Peyer's patch (tissue), 4 donors: Measurements from ENCODE around the gene PARD6B.

Experiments
- POLR2A ChIP-seq, 2 donors: fragments of 450-650 bp; IDR thresholded peaks; one replicate each; pipeline ENCODE4 v1.5.1; 2017; ENCODE audit warnings: antibody characterized with exemption in 2 of 2, mild to moderate bottlenecking in 2 of 2, moderate library complexity in 2 of 2
- TF ChIP-seq, protein P1 (sequence below), 6 experiments: fragments of 450-650 bp in 4 of 6; fragments of 200-600 bp in 2 of 6; sonication (generic) in 1 of 6; IDR thresholded peaks; one replicate each; pipeline ENCODE4 v1.5.1; 2017 to 2019; ENCODE audit warnings: antibody characterized with exemption in 6 of 6, mild to moderate bottlenecking in 3 of 6, moderate library complexity in 1 of 6

DNA sequence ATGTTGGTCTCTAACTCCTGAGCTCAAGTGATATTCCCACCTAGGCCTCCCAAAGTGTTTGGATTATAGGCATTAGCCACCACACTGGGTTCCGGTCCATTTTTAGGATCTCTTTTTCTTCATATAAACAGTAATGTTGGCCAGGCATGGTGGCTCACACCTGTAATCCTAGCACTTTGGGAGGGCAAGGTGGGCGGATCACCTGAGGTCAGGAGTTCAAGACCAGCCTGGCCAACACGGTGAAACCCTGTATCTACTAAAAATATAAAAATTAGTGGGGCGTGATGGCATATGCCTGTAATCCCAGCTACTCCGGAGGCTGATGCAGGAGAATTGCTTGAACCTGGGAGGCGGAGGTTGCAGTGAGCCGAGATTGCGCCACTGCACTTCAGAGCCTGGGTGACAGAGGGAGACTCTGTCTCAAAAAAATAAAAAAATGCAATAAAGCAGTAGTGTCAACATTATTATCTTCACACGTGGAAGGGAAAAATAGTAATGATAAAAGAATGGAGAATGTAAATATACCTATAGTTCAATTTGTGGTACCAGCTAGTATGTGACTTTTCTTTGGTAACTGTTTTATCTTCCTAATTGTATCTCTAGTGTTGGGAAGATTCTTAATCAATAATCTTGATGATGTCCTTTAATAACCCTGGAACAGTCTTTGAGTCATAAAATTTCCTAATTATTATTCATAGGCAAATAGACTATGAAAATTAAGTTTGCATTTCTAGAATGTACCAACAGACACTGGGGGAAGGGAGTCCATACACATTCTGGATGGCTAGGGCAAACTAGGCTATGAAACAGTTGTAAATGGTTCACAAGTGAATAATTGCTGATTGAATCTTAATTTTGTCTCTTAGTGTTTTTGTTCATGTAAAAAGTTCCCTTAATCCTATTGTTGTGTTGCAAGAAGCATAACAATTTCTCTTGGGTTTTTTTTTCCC lies 3.6 kb downstream of the PARD6B start:
- TF ChIP-seq POLR2A (IDR thresholded peaks at IDR 0.05) = no peak
- TF ChIP-seq, protein P1, sequence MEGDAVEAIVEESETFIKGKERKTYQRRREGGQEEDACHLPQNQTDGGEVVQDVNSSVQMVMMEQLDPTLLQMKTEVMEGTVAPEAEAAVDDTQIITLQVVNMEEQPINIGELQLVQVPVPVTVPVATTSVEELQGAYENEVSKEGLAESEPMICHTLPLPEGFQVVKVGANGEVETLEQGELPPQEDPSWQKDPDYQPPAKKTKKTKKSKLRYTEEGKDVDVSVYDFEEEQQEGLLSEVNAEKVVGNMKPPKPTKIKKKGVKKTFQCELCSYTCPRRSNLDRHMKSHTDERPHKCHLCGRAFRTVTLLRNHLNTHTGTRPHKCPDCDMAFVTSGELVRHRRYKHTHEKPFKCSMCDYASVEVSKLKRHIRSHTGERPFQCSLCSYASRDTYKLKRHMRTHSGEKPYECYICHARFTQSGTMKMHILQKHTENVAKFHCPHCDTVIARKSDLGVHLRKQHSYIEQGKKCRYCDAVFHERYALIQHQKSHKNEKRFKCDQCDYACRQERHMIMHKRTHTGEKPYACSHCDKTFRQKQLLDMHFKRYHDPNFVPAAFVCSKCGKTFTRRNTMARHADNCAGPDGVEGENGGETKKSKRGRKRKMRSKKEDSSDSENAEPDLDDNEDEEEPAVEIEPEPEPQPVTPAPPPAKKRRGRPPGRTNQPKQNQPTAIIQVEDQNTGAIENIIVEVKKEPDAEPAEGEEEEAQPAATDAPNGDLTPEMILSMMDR (IDR thresholded peaks at IDR 0.05) = peak in 1 of 6 experiments; percentile 6
